ENCODE measurements around the gene RTP5. TPM values are rescaled to one million over a fixed set of nuclear protein-coding genes. Genes with fewer than 3 reads are reported as not detected.

The RTP5 gene
- total RNA-seq, 1 experiment from 2014 or later, result not detected

DNA sequence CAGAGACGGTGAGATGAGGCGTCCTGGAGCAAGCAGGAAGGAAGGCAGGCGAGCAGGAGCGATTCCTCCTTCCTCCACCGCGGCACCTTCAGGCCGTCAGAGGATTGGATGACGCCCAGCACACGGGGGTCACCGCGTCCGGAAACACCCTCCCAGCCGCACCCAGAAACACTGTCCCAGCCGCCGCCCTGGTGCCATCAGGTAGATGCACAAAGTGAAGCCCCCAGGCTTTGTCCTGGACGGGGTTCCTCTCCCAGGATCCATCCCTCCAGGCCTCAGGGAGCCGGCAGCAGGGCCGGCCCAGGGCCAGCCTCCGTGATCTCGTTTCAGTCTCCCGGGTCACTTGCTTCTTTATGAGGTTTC, 31.5 kb downstream of the RTP5 start:
- DNase-seq (ENCODE audit: low spot score), result no peak
- Histone ChIP-seq H3K27me3 (replicated peaks; ENCODE audit: insufficient read depth, low read depth, low read length, poor library complexity) (no peaks in the 10 kb centered on the region), H3K9me3 (ENCODE audit: low read depth, low read length, poor library complexity, severe bottlenecking) (no peaks in the 10 kb centered on the region), H3K4me1 (ENCODE audit: insufficient read depth, low read length, poor library complexity, severe bottlenecking) (no peaks in the 10 kb centered on the region), H3K27ac (ENCODE audit: low read depth, low read length, poor library complexity, severe bottlenecking) (no peak overlapping the region), H3K4me3 (ENCODE audit: low read depth, low read length, poor library complexity, severe bottlenecking) (no peak overlapping the region), H3K36me3 (ENCODE audit: insufficient read depth, low read length, poor library complexity, severe bottlenecking) (peaks cover 3% of the 10 kb centered on the region)
- no peak for TF ChIP-seq EZH2 (IDR thresholded peaks at IDR 0.05; ENCODE audit: borderline replicate concordance, low read depth, low read length, poor library complexity, severe bottlenecking)
- TF ChIP-seq, protein P1, sequence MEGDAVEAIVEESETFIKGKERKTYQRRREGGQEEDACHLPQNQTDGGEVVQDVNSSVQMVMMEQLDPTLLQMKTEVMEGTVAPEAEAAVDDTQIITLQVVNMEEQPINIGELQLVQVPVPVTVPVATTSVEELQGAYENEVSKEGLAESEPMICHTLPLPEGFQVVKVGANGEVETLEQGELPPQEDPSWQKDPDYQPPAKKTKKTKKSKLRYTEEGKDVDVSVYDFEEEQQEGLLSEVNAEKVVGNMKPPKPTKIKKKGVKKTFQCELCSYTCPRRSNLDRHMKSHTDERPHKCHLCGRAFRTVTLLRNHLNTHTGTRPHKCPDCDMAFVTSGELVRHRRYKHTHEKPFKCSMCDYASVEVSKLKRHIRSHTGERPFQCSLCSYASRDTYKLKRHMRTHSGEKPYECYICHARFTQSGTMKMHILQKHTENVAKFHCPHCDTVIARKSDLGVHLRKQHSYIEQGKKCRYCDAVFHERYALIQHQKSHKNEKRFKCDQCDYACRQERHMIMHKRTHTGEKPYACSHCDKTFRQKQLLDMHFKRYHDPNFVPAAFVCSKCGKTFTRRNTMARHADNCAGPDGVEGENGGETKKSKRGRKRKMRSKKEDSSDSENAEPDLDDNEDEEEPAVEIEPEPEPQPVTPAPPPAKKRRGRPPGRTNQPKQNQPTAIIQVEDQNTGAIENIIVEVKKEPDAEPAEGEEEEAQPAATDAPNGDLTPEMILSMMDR (conservative IDR thresholded peaks at IDR 0.05; ENCODE audit: low read depth, low read length), result no peak
- intact Hi-C loops (cut with micrococcal nuclease; ENCODE audit: unreplicated experiment), result no loop called here
- BruUV-seq (replicated peaks), result no TSS peak
- CTCF ChIA-PET, result no interaction called here
- POLR2A ChIA-PET (ENCODE audit: low non-redundant PET), result no interaction called here

DNA sequence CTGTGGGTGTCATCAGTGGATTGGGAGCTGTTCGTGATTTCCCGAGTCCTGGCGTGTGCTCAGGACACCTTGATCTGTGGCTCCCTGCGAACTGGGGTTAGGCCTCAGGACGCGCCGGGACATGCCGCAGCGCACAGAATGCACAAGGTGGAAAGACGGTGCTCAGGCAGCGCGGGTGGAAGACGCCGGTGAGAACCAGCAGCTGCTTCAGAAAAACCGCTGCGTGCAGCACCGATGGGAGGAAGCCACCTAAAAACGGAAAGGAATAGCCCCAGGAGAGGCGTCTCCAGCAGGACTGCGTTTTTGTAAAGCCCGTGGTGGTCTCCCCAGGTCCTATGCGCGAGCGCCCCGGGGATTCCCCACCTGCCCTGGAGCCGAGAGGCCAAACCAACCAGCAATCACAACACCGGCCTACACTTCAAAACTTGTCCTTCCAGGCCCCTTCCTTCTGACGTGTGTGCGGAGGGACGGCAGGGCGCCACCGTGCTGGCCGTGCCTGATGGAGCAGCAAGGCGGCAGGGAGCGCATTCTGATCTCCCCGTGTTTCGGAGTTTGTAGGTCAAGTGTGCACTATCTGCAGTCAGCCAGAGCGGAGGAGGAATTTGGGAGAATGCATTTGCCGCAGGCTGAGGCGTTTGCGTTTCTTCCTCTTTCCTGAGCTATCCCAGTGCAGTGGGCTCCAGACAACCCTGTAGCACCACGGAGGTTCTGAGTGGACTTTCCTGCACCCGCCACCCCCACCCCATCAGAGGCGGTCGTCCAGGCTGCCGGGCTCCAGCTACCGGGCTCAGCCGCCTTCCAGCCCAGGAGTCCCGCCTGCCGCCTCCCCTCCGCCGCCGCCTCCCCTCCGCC, 32.2 kb downstream of the RTP5 start:
- Histone ChIP-seq H3K27ac (ENCODE audit: low read depth, low read length, poor library complexity, severe bottlenecking) (no peak overlapping the region), H3K27me3 (replicated peaks; ENCODE audit: insufficient read depth, low read depth, low read length, poor library complexity) (no peaks in the 10 kb centered on the region), H3K4me1 (ENCODE audit: insufficient read depth, low read length, poor library complexity, severe bottlenecking) (no peaks in the 10 kb centered on the region), H3K9me3 (ENCODE audit: low read depth, low read length, poor library complexity, severe bottlenecking) (no peaks in the 10 kb centered on the region), H3K4me3 (ENCODE audit: low read depth, low read length, poor library complexity, severe bottlenecking) (no peak overlapping the region), H3K36me3 (ENCODE audit: insufficient read depth, low read length, poor library complexity, severe bottlenecking) (peaks cover 3% of the 10 kb centered on the region)
- intact Hi-C loops (cut with micrococcal nuclease; ENCODE audit: unreplicated experiment), result no loop called here
- CTCF ChIA-PET, result interaction anchor here (0.6 kb wide), 1 partner anchor 49 kb away, joined by 3 read pairs; no protein-coding TSS in a partner anchor
- no peak for TF ChIP-seq EZH2 (IDR thresholded peaks at IDR 0.05; ENCODE audit: borderline replicate concordance, low read depth, low read length, poor library complexity, severe bottlenecking)
- TF ChIP-seq, protein P1 (conservative IDR thresholded peaks at IDR 0.05; ENCODE audit: low read depth, low read length), result no peak
- no TSS peak for BruUV-seq (replicated peaks)
- POLR2A ChIA-PET (ENCODE audit: low non-redundant PET), result no interaction called here
- no peak for DNase-seq (ENCODE audit: low spot score)

DNA sequence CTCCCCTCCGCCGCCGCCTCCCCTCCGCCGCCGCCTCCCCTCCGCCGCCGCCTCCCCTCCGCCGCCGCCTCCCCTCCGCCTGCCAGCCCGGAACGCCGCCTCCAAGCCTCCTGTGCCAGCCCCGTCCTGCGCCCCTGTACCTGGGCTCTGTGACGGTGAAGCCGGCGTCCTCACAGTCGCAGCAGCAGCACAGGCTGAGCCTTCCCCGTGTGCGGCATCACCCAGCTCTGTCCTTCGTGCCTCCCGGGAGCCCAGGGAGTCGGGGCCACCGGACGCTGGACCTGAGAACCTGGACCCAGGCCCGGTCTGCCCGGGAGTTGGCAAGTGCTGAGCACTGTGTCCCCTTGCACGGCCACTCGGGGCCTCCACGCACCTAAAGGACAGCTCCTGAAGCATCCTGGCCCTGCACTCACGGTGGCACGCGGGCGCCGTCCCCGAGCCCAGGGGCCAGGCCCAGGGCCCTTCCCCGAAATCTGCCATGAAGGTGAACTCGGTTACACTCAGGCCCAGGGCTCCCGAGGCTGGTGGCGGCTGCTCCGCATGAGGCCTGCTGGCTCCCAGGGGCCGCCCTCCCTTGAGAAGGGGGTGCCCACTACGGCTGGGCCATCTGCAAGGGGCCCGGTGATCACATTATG, 32.9 kb downstream of the RTP5 start:
- ChIA-PET CTCF (no interaction called here), POLR2A (ENCODE audit: low non-redundant PET) (no interaction called here)
- no TSS peak for BruUV-seq (replicated peaks)
- H3K27ac ChIP-seq (ENCODE audit: low read depth, low read length, poor library complexity, severe bottlenecking), result no peak overlapping the region
- H3K9me3 ChIP-seq (ENCODE audit: low read depth, low read length, poor library complexity, severe bottlenecking), result no peaks in the 10 kb centered on the region
- H3K27me3 ChIP-seq (replicated peaks; ENCODE audit: insufficient read depth, low read depth, low read length, poor library complexity), result no peaks in the 10 kb centered on the region
- H3K36me3 ChIP-seq (ENCODE audit: insufficient read depth, low read length, poor library complexity, severe bottlenecking), result peaks cover 3% of the 10 kb centered on the region
- H3K4me3 ChIP-seq (ENCODE audit: low read depth, low read length, poor library complexity, severe bottlenecking), result no peak overlapping the region
- TF ChIP-seq EZH2 (IDR thresholded peaks at IDR 0.05; ENCODE audit: borderline replicate concordance, low read depth, low read length, poor library complexity, severe bottlenecking), result no peak
- TF ChIP-seq, protein P1 (conservative IDR thresholded peaks at IDR 0.05; ENCODE audit: low read depth, low read length), result no peak
- no peaks in the 10 kb centered on the region for H3K4me1 ChIP-seq (ENCODE audit: insufficient read depth, low read length, poor library complexity, severe bottlenecking)
- no peak for DNase-seq (ENCODE audit: low spot score)
- intact Hi-C loops (cut with micrococcal nuclease; ENCODE audit: unreplicated experiment), result no loop called here
